Measurements from ENCODE around the gene FMNL2.

Gene FMNL2

DNA sequence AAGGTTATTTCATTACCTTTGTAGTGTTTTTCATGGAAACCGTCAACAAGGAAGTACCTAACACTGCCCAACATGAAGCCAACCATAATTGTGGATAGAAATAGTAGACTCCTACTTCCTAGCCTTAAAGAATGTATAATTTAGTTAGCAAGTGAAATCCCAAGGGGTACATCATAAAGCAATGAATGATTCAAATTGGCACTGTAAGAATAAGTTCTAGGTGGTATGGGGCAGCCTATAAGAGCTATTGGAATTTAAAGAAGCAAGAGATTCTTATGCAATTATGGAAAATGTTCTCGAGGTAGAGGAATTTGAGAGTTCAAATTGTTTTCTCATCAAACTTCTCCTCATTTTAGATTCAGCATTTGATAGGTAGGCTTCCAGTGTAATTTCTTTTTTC lies 157.9 kb downstream of the FMNL2 start:
- DNase-seq (ENCODE audit: low spot score): no peak

- DNase-seq (ENCODE audit: low spot score): no peak
Measured at GRCh38 chr2:152493417-152493816, 158.4 kb downstream of the FMNL2 start.

DNA sequence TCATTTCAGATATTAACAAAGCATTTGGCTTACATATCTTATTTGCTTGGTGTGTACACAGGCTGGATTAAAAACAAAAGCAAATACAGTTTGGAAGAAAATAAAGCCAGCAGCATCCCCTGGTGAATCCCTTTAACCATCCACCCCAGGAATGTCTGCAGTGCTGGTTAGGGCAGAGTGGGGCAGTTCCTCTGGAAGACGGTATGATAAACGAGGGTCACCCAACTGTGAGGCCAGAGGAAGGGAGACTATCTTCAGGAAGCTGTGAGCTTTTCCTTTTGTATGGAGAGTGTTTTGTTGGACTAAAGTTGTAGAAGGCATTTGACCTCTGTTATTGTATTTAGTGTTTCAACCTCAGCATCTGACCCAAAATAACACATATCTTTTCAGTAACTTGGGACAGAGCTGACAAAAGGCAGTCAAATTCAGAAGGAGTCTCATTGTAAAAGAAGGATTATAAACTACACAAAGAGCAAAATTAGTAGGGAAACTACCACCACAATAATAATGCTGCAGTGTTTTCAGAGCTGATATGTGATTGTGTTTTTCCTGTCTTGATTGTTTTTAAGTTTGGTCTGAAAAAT lies 159.1 kb downstream of the FMNL2 start:
- DNase-seq (ENCODE audit: low spot score): no peak

- DNase-seq (ENCODE audit: low spot score): no peak
Measured at GRCh38 chr2:152496371-152496770, 161.4 kb downstream of the FMNL2 start.

DNA sequence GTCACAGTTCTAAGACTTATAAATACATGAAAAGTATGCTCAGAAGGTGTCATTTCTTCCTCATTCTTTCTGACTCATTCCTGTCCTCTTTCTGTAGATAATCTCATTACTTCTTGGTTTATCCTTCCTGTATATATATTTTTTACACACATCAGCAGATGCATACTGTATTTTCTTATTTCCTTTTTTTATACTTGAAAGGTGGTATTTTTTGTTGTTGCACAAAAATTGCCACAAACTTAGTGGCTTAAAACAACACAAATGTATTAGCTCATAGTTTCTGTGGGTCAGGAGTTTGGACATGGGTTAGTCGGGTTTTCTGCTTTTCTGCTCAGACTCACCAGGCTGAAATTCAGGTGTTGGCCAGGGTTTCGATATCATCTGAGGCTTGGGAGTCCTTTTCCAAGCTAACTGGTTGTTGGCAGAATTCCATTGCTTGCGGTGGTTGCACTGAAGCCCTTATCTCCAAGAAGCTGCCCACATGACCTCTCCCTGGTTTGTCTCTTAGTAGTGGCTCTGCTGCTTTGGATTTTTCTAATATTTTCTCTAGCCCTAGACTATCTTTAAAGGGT lies 162.6 kb downstream of the FMNL2 start:
- DNase-seq (ENCODE audit: low spot score): no peak

GRCh38 chr2:152499331-152499816 lies 164.4 kb downstream of the FMNL2 start:
- no peak for DNase-seq (ENCODE audit: low spot score)

DNA sequence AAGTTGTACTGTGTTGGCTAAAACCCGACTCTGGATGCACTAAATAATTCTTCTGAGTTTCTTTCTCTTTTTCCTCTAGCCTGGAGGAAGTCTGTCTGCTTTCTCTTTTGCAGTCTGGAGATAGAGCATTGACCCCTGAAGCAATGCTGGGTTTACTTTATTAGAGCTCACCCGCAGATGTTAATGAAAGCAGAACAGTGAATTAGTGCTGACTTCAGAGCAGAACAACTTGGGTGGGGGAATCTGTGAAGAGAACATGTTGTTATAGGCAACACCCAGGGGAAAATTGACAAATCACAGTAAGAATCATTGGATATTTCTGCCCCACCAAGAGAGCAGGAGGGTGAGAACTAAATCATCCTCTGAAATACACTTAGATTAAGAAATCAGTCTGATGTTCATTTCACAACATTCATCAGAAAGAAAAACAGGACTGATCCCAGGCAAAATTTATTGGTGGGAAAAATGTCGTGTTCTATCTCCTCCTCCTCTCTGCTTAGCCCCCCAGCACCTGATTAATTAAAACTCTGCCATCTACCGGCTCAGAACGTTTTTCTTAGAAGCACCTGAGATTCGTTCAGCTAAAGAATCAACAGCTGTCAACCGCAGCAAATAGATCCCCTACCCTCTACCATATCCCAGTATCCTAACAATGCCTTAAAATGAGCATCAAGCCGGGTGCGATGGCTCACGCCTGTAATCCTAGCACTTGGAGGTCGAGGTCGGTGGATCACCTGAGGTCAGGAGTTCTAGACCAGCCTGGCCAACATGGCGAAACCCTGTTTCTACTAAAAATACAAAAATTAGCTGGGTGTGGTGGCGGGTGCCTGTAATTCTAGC lies 165.1 kb downstream of the FMNL2 start:
- no peak for DNase-seq (ENCODE audit: low spot score)

DNA sequence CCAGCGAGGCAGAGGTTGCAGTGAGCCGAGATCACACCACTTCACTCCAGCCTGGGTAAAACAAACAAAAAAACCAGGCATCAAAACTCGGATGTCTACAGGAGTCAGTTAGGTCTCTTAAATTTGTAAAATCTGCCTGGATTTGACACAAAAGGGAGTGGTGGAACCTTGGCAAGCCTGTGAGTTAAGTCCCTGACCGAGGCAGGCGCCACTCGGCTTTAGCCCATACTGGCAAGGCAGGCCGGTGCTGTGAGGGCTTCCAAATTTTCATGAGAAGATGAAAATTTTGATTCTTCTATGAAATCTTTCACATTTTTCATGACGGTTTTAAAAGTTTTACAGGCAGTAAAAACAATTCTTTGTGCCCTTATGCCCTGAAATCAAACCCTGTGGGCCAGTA lies 165.8 kb downstream of the FMNL2 start:
- DNase-seq (ENCODE audit: low spot score): no peak

DNA sequence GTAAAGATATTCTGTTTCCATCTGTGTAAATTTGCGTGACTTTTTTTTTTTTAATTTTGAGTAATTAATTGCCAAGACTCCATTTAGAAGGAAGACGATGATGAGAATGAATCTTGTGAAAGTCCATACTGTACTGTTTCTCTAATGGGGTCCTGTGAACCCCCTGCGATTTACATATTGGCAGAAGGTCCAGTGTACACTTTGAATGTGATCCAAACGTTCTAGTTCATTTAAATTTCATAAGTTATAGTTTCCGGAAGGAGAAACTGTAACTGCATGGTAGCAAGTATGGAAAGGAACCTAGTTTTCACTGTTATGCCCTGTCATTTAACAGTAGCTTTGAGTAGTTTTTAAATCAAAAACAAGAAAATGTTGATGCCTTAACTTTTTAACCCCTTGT lies 166.7 kb downstream of the FMNL2 start:
- DNase-seq (ENCODE audit: low spot score): no peak

DNA sequence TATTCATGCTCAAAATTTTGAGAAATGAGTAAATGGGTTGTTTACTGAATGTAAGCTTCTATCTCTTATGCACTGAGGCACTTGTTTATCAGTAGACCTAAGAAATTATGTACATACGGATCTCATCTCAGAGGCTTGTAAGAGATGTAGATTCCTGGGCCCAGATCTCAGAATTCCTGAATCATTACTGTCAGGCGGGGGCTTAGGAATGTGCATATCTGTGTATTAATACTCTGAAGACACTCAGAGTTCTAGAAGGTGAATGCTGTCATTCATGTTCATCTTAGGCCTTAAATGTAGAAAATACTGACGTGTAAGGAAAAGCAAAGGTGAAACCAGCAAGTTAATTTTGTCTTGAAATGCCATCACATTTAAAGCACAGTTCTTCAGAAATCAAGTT lies 169.6 kb downstream of the FMNL2 start:
- DNase-seq (ENCODE audit: low spot score): no peak

DNA sequence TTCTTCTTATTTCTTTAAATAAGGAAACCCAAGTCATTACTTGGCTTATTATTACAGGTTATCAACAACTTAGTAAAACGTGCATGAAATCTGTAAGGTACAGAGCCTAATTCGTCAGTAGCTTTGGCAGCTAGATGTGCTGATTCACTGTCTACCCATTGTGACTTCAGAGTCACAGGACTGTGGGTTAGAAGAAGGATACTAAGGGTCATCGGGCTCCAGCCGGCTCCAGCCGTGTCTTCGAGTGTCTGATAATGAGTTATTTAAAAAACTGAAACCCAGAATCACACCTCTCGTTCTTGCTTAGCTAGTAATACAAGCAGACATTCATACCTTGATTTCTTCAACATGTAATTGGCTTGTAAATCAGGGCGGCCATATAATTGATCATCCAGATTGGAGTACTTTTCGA lies 170.5 kb downstream of the FMNL2 start:
- no peak for DNase-seq (ENCODE audit: low spot score)

- no peak for DNase-seq (ENCODE audit: low spot score)
Measured at GRCh38 chr2:152506843-152507242, 171.9 kb downstream of the FMNL2 start.

DNA sequence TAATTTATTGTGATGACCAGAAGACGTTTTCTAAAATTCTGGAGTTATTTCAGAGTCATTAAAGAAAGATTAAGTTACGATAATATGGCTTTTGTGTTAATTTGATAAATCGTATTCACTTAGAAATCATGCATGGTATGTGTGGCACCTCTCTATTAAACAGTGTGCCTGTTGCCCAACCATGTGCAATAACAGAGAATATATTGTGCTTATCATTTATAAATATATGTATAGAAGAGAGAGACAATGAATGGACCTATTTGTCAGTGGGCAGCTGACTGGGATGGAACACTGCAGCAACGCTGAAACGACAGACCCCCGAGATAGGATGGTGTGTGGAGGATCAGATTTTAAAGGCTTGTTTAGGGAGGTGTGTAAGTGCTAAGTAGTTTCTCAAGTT lies 172.9 kb downstream of the FMNL2 start:
- DNase-seq (ENCODE audit: low spot score): no peak

DNA sequence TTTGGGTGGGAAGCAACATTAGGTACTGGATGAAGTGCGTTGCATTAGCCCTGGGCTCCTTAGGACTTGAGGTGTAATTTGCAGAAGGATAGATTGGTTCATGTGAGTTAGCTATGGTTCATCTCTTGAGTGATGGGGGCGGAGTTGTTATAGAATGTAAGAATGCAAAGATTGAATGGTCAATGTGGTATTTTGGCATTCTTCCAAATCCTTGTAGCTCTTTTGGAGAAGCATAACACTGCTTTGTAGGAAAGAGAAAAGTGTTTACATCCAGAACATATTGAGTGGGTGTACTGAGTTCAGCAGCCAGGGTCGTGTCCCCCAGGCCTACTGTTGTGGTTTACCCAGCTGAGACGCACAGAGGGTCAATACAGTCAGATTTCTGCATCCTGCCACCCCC lies 173.5 kb downstream of the FMNL2 start:
- no peak for DNase-seq (ENCODE audit: low spot score)

- DNase-seq (ENCODE audit: low spot score): no peak
Measured at GRCh38 chr2:152509772-152510491, 175.0 kb downstream of the FMNL2 start.

- DNase-seq (ENCODE audit: low spot score): no peak
Measured at GRCh38 chr2:152510621-152511020, 175.6 kb downstream of the FMNL2 start.

DNA sequence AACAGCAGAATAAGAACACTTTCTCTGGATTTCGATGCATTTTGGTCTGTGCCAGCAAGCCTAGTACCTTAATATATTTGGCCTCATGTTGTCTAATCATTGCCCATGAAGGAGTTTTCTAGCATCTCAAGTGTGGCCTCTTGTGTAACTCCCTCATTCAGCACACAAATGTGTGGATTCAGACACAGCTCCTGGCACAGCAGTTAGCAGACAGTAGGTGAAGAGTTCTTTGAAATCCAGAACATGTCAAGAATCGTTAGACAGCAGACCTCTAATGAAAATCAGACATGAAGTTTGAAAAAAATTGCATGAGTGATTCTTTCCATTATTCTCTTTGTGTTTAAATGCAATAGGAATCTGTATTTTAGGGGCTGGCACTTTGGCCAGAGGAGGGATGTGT lies 177.0 kb downstream of the FMNL2 start:
- DNase-seq (ENCODE audit: low spot score): peak; percentile 57

DNA sequence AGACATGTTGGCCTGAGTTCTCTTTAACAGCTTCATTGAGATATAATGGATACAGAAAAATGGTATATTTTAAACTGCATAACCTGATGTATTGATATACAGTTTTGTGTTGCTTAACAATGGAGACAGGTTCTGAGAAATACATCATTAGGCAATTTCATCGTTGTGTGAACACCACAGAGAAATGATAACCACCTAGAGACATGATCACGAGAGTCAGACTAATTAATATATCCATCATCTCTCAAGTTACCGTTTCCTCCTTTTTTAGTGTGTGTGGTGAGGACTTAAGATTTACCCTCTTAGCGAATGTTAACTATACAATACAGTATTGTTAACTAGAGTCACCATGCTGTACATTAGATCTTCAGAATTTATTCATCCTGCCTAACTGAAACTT lies 178.1 kb downstream of the FMNL2 start:
- DNase-seq (ENCODE audit: low spot score): no peak

- no peak for DNase-seq (ENCODE audit: low spot score)
Measured at GRCh38 chr2:152513681-152514080, 178.7 kb downstream of the FMNL2 start.

DNA sequence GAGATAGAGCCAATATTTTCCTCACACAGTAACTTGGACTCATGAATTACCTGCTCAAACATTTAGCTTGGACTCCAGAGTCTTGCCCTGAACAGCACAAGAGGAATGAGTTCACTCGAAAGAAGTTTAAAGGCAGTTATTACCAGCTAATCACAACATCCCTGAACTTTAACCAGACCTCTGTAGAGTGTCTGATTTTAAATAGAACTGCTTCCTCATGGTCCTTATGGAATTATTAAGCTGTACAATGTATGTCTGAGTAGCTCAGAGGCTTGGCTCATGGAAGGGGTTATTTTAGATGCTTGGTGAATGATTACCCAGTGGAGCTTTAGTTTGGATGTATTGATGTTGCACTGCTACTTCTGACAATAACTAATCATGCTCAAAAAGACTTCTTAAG lies 183.1 kb downstream of the FMNL2 start:
- no peak for DNase-seq (ENCODE audit: low spot score)

DNA sequence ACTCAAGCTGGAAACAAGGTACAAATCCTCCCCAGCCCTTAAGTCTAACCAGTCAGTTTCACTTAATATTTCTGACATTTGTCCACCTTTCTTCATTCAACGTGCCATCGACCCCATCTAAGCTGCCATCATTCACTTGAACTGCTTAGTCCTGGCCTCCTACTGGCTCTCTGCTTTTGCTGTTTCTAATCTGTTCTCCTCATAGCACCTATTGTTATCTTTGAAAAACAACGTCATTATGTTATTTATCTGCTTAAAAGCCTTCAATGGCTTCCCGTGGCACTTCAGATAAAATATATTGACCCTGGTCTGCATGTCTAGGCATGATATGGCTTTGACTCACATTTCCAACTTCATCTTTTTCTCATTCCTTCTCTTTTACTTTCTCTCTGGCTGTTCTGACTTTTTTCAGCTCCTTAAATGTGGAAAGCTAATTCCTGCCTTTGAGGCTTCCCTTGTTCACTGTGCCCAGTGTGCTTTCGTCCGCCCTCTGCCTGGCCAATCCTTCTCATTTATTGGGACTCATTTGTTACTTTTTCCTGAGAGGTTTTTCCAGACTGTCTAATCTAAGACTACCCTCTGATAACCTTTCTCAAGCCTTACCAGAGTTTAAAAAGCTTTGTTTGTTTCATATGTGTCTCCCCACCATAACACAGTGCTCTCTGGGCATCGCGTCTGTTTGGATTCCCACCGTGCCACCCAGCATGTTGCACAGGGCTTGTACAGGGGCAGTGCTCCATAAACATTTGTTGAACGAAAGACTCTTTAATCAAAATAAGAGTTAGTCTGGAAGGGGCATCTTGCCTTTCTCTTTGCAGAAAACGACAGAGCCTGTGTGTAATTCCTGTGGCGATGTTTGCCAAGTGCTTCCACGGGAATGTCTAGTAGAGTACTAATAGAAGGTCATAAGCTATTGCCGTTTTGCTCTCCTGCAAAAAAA lies 183.9 kb downstream of the FMNL2 start:
- no peak for DNase-seq (ENCODE audit: low spot score)

Data from SK-N-DZ (cell line).